ENCODE results near the gene C17orf107. TPM values are rescaled to one million over a fixed set of nuclear protein-coding genes. Genes with fewer than 3 reads are reported as not detected.
"Not testable (repeated sequence)": the region's sequence is repeated elsewhere in the genome, so short reads cannot be mapped to it uniquely, and the experiment has no call there.

Gene C17orf107
- total RNA-seq, 2 experiments from 2014 or later = 1.9 TPM

GRCh38 chr17:4859816-4860625 lies 39.3 kb upstream of the C17orf107 start:
- Mint-ChIP-seq H3K4me1 (ENCODE audit: low read depth) (peaks cover 12% of the 10 kb centered on the region), H3K9me3 (no peaks in the 10 kb centered on the region), H3K36me3 (ENCODE audit: low read depth) (peaks cover 5% of the 10 kb centered on the region), H3K27me3 (ENCODE audit: low read depth) (no peaks in the 10 kb centered on the region), H3K27ac (no peak overlapping the region), H3K4me3 (no peak overlapping the region)
- DNase-seq = no peak
- CTCF ChIA-PET = interaction anchor here (1.2 kb wide), 1 partner anchor 22 kb away, joined by 3 read pairs; no protein-coding TSS in a partner anchor
- intact Hi-C loops (cut with micrococcal nuclease) = loop anchor here (2.0 kb wide), 1 partner anchor 29 kb away; no protein-coding TSS in a partner anchor

- Mint-ChIP-seq H3K27me3 (ENCODE audit: low read depth) (no peaks in the 10 kb centered on the region), H3K9me3 (no peaks in the 10 kb centered on the region), H3K4me3 (no peak overlapping the region), H3K4me1 (ENCODE audit: low read depth) (peaks cover 12% of the 10 kb centered on the region), H3K36me3 (ENCODE audit: low read depth) (peaks cover 5% of the 10 kb centered on the region), H3K27ac (no peak overlapping the region)
- no peak for DNase-seq
- intact Hi-C loops (cut with micrococcal nuclease) = no loop called here
- CTCF ChIA-PET = interaction anchor here (0.9 to 1.2 kb wide), 2 partner anchors 21 to 27 kb away, joined by 3 read pairs; no protein-coding TSS in a partner anchor
Measured at GRCh38 chr17:4860651-4861050, 38.7 kb upstream of the C17orf107 start.

- H3K9me3 Mint-ChIP-seq = no peaks in the 10 kb centered on the region
- peaks cover 12% of the 10 kb centered on the region for H3K4me1 Mint-ChIP-seq (ENCODE audit: low read depth)
- intact Hi-C loops (cut with micrococcal nuclease) = no loop called here
- peaks cover 4% of the 10 kb centered on the region for H3K36me3 Mint-ChIP-seq (ENCODE audit: low read depth)
- DNase-seq = no peak
- no peak overlapping the region for H3K4me3 Mint-ChIP-seq
- CTCF ChIA-PET = interaction anchor here (0.9 to 1.2 kb wide), 2 partner anchors 21 to 27 kb away, joined by 3 read pairs; no protein-coding TSS in a partner anchor
- no peak overlapping the region for H3K27ac Mint-ChIP-seq
- no peaks in the 10 kb centered on the region for H3K27me3 Mint-ChIP-seq (ENCODE audit: low read depth)
Measured at GRCh38 chr17:4861052-4861451, 38.3 kb upstream of the C17orf107 start.

- DNase-seq = no peak
- H3K4me3 Mint-ChIP-seq = no peak overlapping the region
- H3K9me3 Mint-ChIP-seq = no peaks in the 10 kb centered on the region
- intact Hi-C loops (cut with micrococcal nuclease) = no loop called here
- H3K27ac Mint-ChIP-seq = no peak overlapping the region
- no peaks in the 10 kb centered on the region for H3K27me3 Mint-ChIP-seq (ENCODE audit: low read depth)
- CTCF ChIA-PET = no interaction called here
- H3K4me1 Mint-ChIP-seq (ENCODE audit: low read depth) = peaks cover 8% of the 10 kb centered on the region
- H3K36me3 Mint-ChIP-seq (ENCODE audit: low read depth) = peaks cover 1% of the 10 kb centered on the region
Measured at GRCh38 chr17:4862720-4863119, 36.6 kb upstream of the C17orf107 start.

- H3K4me1 Mint-ChIP-seq (ENCODE audit: low read depth) = peaks cover 8% of the 10 kb centered on the region
- CTCF ChIA-PET = no interaction called here
- peaks cover 1% of the 10 kb centered on the region for H3K36me3 Mint-ChIP-seq (ENCODE audit: low read depth)
- no peak overlapping the region for H3K4me3 Mint-ChIP-seq
- H3K27ac Mint-ChIP-seq = no peak overlapping the region
- intact Hi-C loops (cut with micrococcal nuclease) = no loop called here
- no peaks in the 10 kb centered on the region for H3K27me3 Mint-ChIP-seq (ENCODE audit: low read depth)
- H3K9me3 Mint-ChIP-seq = no peaks in the 10 kb centered on the region
- DNase-seq = no peak
Measured at GRCh38 chr17:4863321-4863720, 36.0 kb upstream of the C17orf107 start.

GRCh38 chr17:4867535-4867934 lies 31.8 kb upstream of the C17orf107 start:
- DNase-seq; H3K36me3 Mint-ChIP-seq (ENCODE audit: low read depth); H3K9me3 Mint-ChIP-seq; intact Hi-C loops (cut with micrococcal nuclease); H3K4me3 Mint-ChIP-seq; H3K4me1 Mint-ChIP-seq (ENCODE audit: low read depth); H3K27me3 Mint-ChIP-seq (ENCODE audit: low read depth); H3K27ac Mint-ChIP-seq: not testable (repeated sequence)
- CTCF ChIA-PET = interaction anchor here (0.7 to 1.1 kb wide), 2 partner anchors 18 to 46 kb away, joined by 3 to 6 read pairs; no protein-coding TSS in a partner anchor

GRCh38 chr17:4869058-4869998 lies 30.0 kb upstream of the C17orf107 start:
- H3K4me3 Mint-ChIP-seq; H3K27me3 Mint-ChIP-seq (ENCODE audit: low read depth); DNase-seq; H3K27ac Mint-ChIP-seq; H3K9me3 Mint-ChIP-seq; H3K4me1 Mint-ChIP-seq (ENCODE audit: low read depth); intact Hi-C loops (cut with micrococcal nuclease); H3K36me3 Mint-ChIP-seq (ENCODE audit: low read depth): not testable (repeated sequence)
- CTCF ChIA-PET = interaction anchor here (0.6 to 0.7 kb wide), 2 partner anchors 142 to 180 kb away, joined by 3 to 6 read pairs; no protein-coding TSS in a partner anchor

- H3K4me3 Mint-ChIP-seq = no peak overlapping the region
- H3K4me1 Mint-ChIP-seq (ENCODE audit: low read depth) = no peaks in the 10 kb centered on the region
- no peaks in the 10 kb centered on the region for H3K27me3 Mint-ChIP-seq (ENCODE audit: low read depth)
- no peak overlapping the region for H3K27ac Mint-ChIP-seq
- DNase-seq = no peak
- H3K9me3 Mint-ChIP-seq = no peaks in the 10 kb centered on the region
- CTCF ChIA-PET = no interaction called here
- H3K36me3 Mint-ChIP-seq (ENCODE audit: low read depth) = peaks cover 3% of the 10 kb centered on the region
- intact Hi-C loops (cut with micrococcal nuclease) = no loop called here
Measured at GRCh38 chr17:4870855-4871254, 28.5 kb upstream of the C17orf107 start.

GRCh38 chr17:4872786-4873185 lies 26.6 kb upstream of the C17orf107 start:
- intact Hi-C loops (cut with micrococcal nuclease) = no loop called here
- CTCF ChIA-PET = no interaction called here
- H3K27ac Mint-ChIP-seq = peak overlapping the region; percentile 54
- peaks cover 3% of the 10 kb centered on the region for H3K36me3 Mint-ChIP-seq (ENCODE audit: low read depth)
- no peaks in the 10 kb centered on the region for H3K9me3 Mint-ChIP-seq
- DNase-seq = no peak
- no peaks in the 10 kb centered on the region for H3K27me3 Mint-ChIP-seq (ENCODE audit: low read depth)
- no peaks in the 10 kb centered on the region for H3K4me1 Mint-ChIP-seq (ENCODE audit: low read depth)
- no peak overlapping the region for H3K4me3 Mint-ChIP-seq

- Mint-ChIP-seq H3K4me3 (no peak overlapping the region), H3K9me3 (no peaks in the 10 kb centered on the region), H3K36me3 (ENCODE audit: low read depth) (peaks cover 3% of the 10 kb centered on the region), H3K27me3 (ENCODE audit: low read depth) (no peaks in the 10 kb centered on the region), H3K4me1 (ENCODE audit: low read depth) (no peaks in the 10 kb centered on the region), H3K27ac (no peak overlapping the region)
- intact Hi-C loops (cut with micrococcal nuclease) = no loop called here
- CTCF ChIA-PET = no interaction called here
- DNase-seq = no peak
Measured at GRCh38 chr17:4877089-4877488, 22.2 kb upstream of the C17orf107 start.

- Mint-ChIP-seq H3K36me3 (ENCODE audit: low read depth) (peaks cover 3% of the 10 kb centered on the region), H3K4me1 (ENCODE audit: low read depth) (no peaks in the 10 kb centered on the region), H3K4me3 (no peak overlapping the region), H3K27me3 (ENCODE audit: low read depth) (no peaks in the 10 kb centered on the region), H3K9me3 (no peaks in the 10 kb centered on the region), H3K27ac (no peak overlapping the region)
- intact Hi-C loops (cut with micrococcal nuclease) = no loop called here
- CTCF ChIA-PET = interaction anchor here (0.6 to 1.5 kb wide), 2 partner anchors 10 to 312 kb away, joined by 3 to 4 read pairs; no protein-coding TSS in a partner anchor
- DNase-seq = no peak
Measured at GRCh38 chr17:4879601-4880000, 19.7 kb upstream of the C17orf107 start.

GRCh38 chr17:4880857-4881256 lies 18.5 kb upstream of the C17orf107 start:
- peaks cover 8% of the 10 kb centered on the region for H3K36me3 Mint-ChIP-seq (ENCODE audit: low read depth)
- no peaks in the 10 kb centered on the region for H3K4me1 Mint-ChIP-seq (ENCODE audit: low read depth)
- intact Hi-C loops (cut with micrococcal nuclease) = no loop called here
- no peak overlapping the region for H3K27ac Mint-ChIP-seq
- CTCF ChIA-PET = interaction anchor here (0.7 to 1.5 kb wide), 5 partner anchors 9 to 255 kb away, joined by 3 to 5 read pairs (median 3); partner anchors contain the start of genes ARRB2 and MED11
- no peak overlapping the region for H3K4me3 Mint-ChIP-seq
- no peak for DNase-seq
- no peaks in the 10 kb centered on the region for H3K9me3 Mint-ChIP-seq
- H3K27me3 Mint-ChIP-seq (ENCODE audit: low read depth) = no peaks in the 10 kb centered on the region
